HepG2 (cell line): ENCODE results near the gene SGF29. TPM values are rescaled to one million over a fixed set of nuclear protein-coding genes. Genes with fewer than 3 reads are reported as not detected.

Experiments
- ATAC-seq: fragments of 200-7000 bp; cut with Tn5 transposase; 3 replicates; pipeline ENCODE4 v1.9.1; 2020; ENCODE audit warnings: mild to moderate bottlenecking, moderate library complexity
- BruUV-seq: library from RNA; stranded (reverse); fragments of 400-500 nt; replicated peaks from 2 replicates; lab custom pipeline; 2021; lab: Mats Ljungman, UMichigan
- CTCF ChIA-PET: fragments of 300-600 bp; formaldehyde crosslinking; extraction: SDS; loops from one replicate; lab custom pipeline; 2021; ENCODE audit warnings: low total read pairs, inconsistent platforms, low intra/inter-chr PET ratio; lab: Yijun Ruan, JAX
- POLR2A ChIA-PET: fragments of 350-600 bp; sonication (Branson Sonifier 250); formaldehyde crosslinking; loops from one replicate; lab custom pipeline; 2020; ENCODE audit warnings: antibody characterized with exemption, inconsistent platforms; lab: Yijun Ruan, JAX
- DNase-seq: peaks from one replicate; pipeline ENCODE4 v3.0.0-alpha.2; 2015; ENCODE audit warnings: low spot score
- FAIRE-seq: peaks from 3 replicates; lab custom pipeline; 2011; peaks lifted over from hg19 to GRCh38; lab: Jason Lieb, UNC
- H2AFZ ChIP-seq: one replicate; pipeline ENCODE4 v1.6.1; 2011; ENCODE audit warnings: low read length, inconsistent platforms
- H3K27ac ChIP-seq: fragments of 300-600 bp; 3 replicates; pipeline ENCODE4 v1.8.0; 2011; ENCODE audit warnings: mixed run types, mild to moderate bottlenecking, mixed read lengths, low read length, inconsistent platforms; ENCODE audit not compliant: insufficient read depth; ENCODE audit errors: extremely low read length
- H3K27me3 ChIP-seq, 2 experiments: fragments of 200-600 bp in 1 of 2; 2 replicates in 1 of 2; 3 replicates in 1 of 2; pipeline versions ENCODE4 v1.6.0 to v1.8.0; 2011; ENCODE audit warnings: low read length in 2 of 2, mild to moderate bottlenecking in 2 of 2, moderate library complexity in 2 of 2, inconsistent platforms in 1 of 2; ENCODE audit not compliant: insufficient read depth in 2 of 2, control insufficient read depth in 1 of 2
- H3K36me3 ChIP-seq, 2 experiments: fragments of 200-600 bp in 1 of 2; replicated peaks in 1 of 2; 2 replicates in 1 of 2; 3 replicates in 1 of 2; pipeline versions ENCODE4 v1.5.1 to v1.8.0; 2011; ENCODE audit warnings: low read length in 2 of 2, inconsistent platforms in 1 of 2; ENCODE audit not compliant: insufficient read depth in 2 of 2, control insufficient read depth in 1 of 2
- H3K4me1 ChIP-seq: 2 replicates; pipeline ENCODE4 v1.5.1; 2012; ENCODE audit warnings: low read length, inconsistent platforms; ENCODE audit not compliant: insufficient read depth
- H3K4me2 ChIP-seq: 2 replicates; pipeline ENCODE4 v1.6.0; 2011; ENCODE audit warnings: low read depth, low read length, inconsistent platforms
- H3K4me3 ChIP-seq, 3 experiments: fragments of 200-600 bp in 1 of 3; sonication (generic), shearing (Covaris generic) in 1 of 3; replicated peaks in 1 of 3; 2 replicates each; pipeline ENCODE4 v1.5.1; 2011 to 2016; ENCODE audit warnings: low read length in 3 of 3, inconsistent platforms in 2 of 3, low read depth in 2 of 3, mild to moderate bottlenecking in 2 of 3, control low read depth in 1 of 3, mixed read lengths in 1 of 3; ENCODE audit not compliant: insufficient read depth in 1 of 3
- H3K79me2 ChIP-seq: one replicate; pipeline ENCODE4 v1.6.1; 2011; ENCODE audit warnings: low read length, inconsistent platforms; ENCODE audit not compliant: insufficient read depth
- H3K9ac ChIP-seq: 2 replicates; pipeline ENCODE4 v1.6.0; 2011; ENCODE audit warnings: mild to moderate bottlenecking, low read depth, low read length, inconsistent platforms; ENCODE audit not compliant: insufficient read depth
- H3K9me3 ChIP-seq: 2 replicates; pipeline ENCODE4 v1.5.1; 2012; ENCODE audit warnings: mild to moderate bottlenecking, low read length
- H4K20me1 ChIP-seq: 2 replicates; pipeline ENCODE4 v1.6.0; 2011; ENCODE audit warnings: inconsistent platforms, mild to moderate bottlenecking, low read length, moderate library complexity; ENCODE audit not compliant: insufficient read depth
- ARHGAP35 ChIP-seq: sonication (generic); formaldehyde crosslinking; IDR thresholded peaks from 2 replicates; pipeline ENCODE4 v1.9.0; 2022; ENCODE audit warnings: mild to moderate bottlenecking, inconsistent platforms, moderate library complexity, missing genetic modification reagents, borderline replicate concordance
- ELF4 ChIP-seq: sonication (generic); formaldehyde crosslinking; IDR thresholded peaks from 2 replicates; pipeline ENCODE4 v1.5.0; 2020; ENCODE audit warnings: missing genetic modification reagents, mild to moderate bottlenecking, moderate library complexity, borderline replicate concordance
- TOPORS ChIP-seq: sonication (generic); formaldehyde crosslinking; IDR thresholded peaks from 2 replicates; pipeline ENCODE4 v1.8.0; 2023; ENCODE audit warnings: mild to moderate bottlenecking, missing genetic modification reagents
- ZNF335 ChIP-seq: sonication (generic); formaldehyde crosslinking; IDR thresholded peaks from 2 replicates; pipeline ENCODE4 v1.4.0; 2020; ENCODE audit warnings: missing genetic modification reagents
- ZNF337 ChIP-seq: sonication (generic); formaldehyde crosslinking; IDR thresholded peaks from 2 replicates; pipeline ENCODE4 v1.5.1; 2020; ENCODE audit warnings: missing genetic modification reagents, low read depth, mild to moderate bottlenecking, borderline replicate concordance
- WGBS: methylation state at CpG from one replicate; pipeline ENCODE4 v1.1.6; 2017; ENCODE audit warnings: low lambda C conversion rate; 5-methylcytosine and 5-hydroxymethylcytosine counted together
- in situ Hi-C: cut with HindIII; loops from 2 replicates; pipeline ENCODE4 v1.10.0; 2017; ENCODE audit warnings: low pct_unique_long_range_greater_than_20kb; ENCODE audit not compliant: extremely low pct_ligation_motif_present
- intact Hi-C: fragments of 100-400 bp; cut with micrococcal nuclease; formaldehyde crosslinking; loops from one replicate; pipeline ENCODE4 v1.10.0; 2022; ENCODE audit not compliant: unreplicated experiment
- polyA plus RNA-seq, 8 experiments: library from polyadenylated mRNA; depleted of rRNA in 3 of 8; stranded (reverse) in 7 of 8; unstranded in 1 of 8; fragments of >200 nt; fragmentation: Illumina TruSeq in 4 of 8; extraction: Trizol in 4 of 8; gene quantifications; 2 replicates each; pipeline versions ENCODE4 v1.2.1 to v1.2.3, GENCODE V29; 2011 to 2016; ENCODE audit warnings: low read depth in 4 of 8, missing spikeins in 1 of 8, mixed read lengths in 1 of 8; ENCODE audit not compliant: insufficient read depth in 1 of 8
- total RNA-seq, 5 experiments: library from RNA; depleted of rRNA; stranded (reverse); fragments of >200 nt; fragmentation: Illumina TruSeq; extraction: Trizol; gene quantifications; 2 replicates each; pipeline ENCODE4 v1.2.3, GENCODE V29; 2016; ENCODE audit warnings: low read depth in 1 of 5
- TF ChIP-seq, protein P1 (sequence below): sonication (generic); formaldehyde crosslinking; IDR thresholded peaks from 2 replicates; pipeline ENCODE4 v1.4.0; 2020; ENCODE audit warnings: missing genetic modification reagents
- TF ChIP-seq, protein P2 (sequence below): sonication (generic); formaldehyde crosslinking; conservative IDR thresholded peaks from 2 replicates; pipeline ENCODE4 v1.4.0; 2020; ENCODE audit warnings: mild to moderate bottlenecking, missing genetic modification reagents, moderate library complexity
- TF ChIP-seq, protein P3 (sequence below): fragments of 450-650 bp; IDR thresholded peaks from 2 replicates; pipeline ENCODE4 v1.6.1; 2017; ENCODE audit warnings: mild to moderate bottlenecking

Gene SGF29
- total and polyA plus RNA-seq, 2 of the 13 experiments (the other 11 are each of a cell fraction or from before 2014, with no cell fraction given), result 5.0 to 29.4 TPM

DNA sequence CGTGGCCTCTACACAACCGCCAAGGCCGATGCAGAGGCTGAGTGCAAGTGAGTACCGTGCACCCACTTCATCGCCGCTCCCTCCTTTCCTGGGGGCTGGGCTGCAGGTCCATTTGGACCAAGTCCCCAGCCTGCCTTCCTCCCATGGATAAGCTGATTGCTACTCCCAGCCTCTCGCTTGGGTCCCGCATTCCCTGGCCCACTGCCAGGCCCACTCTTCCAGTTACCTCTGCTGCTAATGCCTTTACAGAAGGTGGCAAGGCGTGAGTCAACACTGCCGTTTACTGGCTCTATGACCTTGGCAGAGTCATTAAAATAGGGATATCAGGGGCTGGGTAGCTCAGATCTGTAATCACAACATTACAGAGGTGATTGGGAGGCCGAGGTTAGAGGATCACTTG, 32.0 kb downstream of the SGF29 start:
- Histone ChIP-seq H3K4me3 (no peak overlapping the region), H3K27ac (no peak overlapping the region), H3K4me2 (no peak overlapping the region), H2AFZ (no peak overlapping the region), H3K9me3 (no peaks in the 10 kb centered on the region), H3K27me3 (no peaks in the 10 kb centered on the region), H3K9ac (no peak overlapping the region), H3K79me2 (no peaks in the 10 kb centered on the region), H3K4me1 (peaks cover 8% of the 10 kb centered on the region), H3K36me3 (peaks cover 30 to 65% of the 10 kb centered on the region in 2 experiments), H4K20me1 (no peaks in the 10 kb centered on the region; the same call in 1 of the 2 replicates)
- FAIRE-seq, result no peak
- WGBS, result 94% methylated on average over 11 of the region's 11 CpGs
- no peak for ATAC-seq
- DNase-seq, result no peak
- BruUV-seq, result no TSS peak
- ChIA-PET CTCF (no interaction called here), POLR2A (interaction anchor here (2.1 kb wide), 1 partner anchor 11 kb away, joined by 7 read pairs; the partner anchor contains the start of gene SULT1A2)
- in situ Hi-C loops, result no loop called here
- intact Hi-C loops, result no loop called here
- TF ChIP-seq ARHGAP35 (CRISPR knock-in tag) (no peak), ZNF337 (CRISPR knock-in tag) (no peak), ELF4 (no peak), TOPORS (CRISPR knock-in tag) (no peak), ZNF335 (CRISPR knock-in tag) (no peak)
- TF ChIP-seq, protein P1, sequence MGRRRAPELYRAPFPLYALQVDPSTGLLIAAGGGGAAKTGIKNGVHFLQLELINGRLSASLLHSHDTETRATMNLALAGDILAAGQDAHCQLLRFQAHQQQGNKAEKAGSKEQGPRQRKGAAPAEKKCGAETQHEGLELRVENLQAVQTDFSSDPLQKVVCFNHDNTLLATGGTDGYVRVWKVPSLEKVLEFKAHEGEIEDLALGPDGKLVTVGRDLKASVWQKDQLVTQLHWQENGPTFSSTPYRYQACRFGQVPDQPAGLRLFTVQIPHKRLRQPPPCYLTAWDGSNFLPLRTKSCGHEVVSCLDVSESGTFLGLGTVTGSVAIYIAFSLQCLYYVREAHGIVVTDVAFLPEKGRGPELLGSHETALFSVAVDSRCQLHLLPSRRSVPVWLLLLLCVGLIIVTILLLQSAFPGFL, result no peak
- TF ChIP-seq, protein P2, sequence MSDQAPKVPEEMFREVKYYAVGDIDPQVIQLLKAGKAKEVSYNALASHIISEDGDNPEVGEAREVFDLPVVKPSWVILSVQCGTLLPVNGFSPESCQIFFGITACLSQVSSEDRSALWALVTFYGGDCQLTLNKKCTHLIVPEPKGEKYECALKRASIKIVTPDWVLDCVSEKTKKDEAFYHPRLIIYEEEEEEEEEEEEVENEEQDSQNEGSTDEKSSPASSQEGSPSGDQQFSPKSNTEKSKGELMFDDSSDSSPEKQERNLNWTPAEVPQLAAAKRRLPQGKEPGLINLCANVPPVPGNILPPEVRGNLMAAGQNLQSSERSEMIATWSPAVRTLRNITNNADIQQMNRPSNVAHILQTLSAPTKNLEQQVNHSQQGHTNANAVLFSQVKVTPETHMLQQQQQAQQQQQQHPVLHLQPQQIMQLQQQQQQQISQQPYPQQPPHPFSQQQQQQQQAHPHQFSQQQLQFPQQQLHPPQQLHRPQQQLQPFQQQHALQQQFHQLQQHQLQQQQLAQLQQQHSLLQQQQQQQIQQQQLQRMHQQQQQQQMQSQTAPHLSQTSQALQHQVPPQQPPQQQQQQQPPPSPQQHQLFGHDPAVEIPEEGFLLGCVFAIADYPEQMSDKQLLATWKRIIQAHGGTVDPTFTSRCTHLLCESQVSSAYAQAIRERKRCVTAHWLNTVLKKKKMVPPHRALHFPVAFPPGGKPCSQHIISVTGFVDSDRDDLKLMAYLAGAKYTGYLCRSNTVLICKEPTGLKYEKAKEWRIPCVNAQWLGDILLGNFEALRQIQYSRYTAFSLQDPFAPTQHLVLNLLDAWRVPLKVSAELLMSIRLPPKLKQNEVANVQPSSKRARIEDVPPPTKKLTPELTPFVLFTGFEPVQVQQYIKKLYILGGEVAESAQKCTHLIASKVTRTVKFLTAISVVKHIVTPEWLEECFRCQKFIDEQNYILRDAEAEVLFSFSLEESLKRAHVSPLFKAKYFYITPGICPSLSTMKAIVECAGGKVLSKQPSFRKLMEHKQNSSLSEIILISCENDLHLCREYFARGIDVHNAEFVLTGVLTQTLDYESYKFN, result no peak
- TF ChIP-seq, protein P3, sequence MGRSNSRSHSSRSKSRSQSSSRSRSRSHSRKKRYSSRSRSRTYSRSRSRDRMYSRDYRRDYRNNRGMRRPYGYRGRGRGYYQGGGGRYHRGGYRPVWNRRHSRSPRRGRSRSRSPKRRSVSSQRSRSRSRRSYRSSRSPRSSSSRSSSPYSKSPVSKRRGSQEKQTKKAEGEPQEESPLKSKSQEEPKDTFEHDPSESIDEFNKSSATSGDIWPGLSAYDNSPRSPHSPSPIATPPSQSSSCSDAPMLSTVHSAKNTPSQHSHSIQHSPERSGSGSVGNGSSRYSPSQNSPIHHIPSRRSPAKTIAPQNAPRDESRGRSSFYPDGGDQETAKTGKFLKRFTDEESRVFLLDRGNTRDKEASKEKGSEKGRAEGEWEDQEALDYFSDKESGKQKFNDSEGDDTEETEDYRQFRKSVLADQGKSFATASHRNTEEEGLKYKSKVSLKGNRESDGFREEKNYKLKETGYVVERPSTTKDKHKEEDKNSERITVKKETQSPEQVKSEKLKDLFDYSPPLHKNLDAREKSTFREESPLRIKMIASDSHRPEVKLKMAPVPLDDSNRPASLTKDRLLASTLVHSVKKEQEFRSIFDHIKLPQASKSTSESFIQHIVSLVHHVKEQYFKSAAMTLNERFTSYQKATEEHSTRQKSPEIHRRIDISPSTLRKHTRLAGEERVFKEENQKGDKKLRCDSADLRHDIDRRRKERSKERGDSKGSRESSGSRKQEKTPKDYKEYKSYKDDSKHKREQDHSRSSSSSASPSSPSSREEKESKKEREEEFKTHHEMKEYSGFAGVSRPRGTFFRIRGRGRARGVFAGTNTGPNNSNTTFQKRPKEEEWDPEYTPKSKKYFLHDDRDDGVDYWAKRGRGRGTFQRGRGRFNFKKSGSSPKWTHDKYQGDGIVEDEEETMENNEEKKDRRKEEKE, result no peak
